ENCODE measurements around the gene FAM200A.

DNA sequence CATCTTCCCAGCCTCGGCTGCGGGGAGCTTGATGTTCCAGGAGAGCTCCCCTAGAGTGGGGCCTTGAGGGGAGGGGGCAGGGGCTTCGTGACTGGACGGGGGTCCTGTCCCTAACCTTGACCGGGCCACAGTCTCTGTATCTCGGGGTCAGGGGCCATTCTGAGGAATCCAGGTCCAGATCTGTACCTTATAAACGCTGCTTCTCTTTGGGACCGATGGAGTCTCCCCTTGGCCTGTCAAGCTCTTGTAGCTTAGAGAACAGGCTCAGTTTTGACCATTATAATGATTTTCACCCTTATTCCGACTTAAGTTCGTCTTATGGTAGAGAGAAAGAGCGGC lies 46.6 kb downstream of the FAM200A start:
- no peak for TF ChIP-seq CTCF (IDR thresholded peaks at IDR 0.05)
- no peak for TF ChIP-seq EP300 (IDR thresholded peaks at IDR 0.05)
- no peak for TF ChIP-seq POLR2A (IDR thresholded peaks at IDR 0.05)

Measured in tibial nerve (tissue), 4 donors.